Adrenal gland (tissue), 12 donors: ENCODE data around the gene C5orf47. TPM values are rescaled to one million over a fixed set of nuclear protein-coding genes. Genes with fewer than 3 reads are reported as not detected.
A peak's percentile ranks its signal among the peaks of the same experiment; 100 is the strongest.
"Not testable (repeated sequence)": the region's sequence is repeated elsewhere in the genome, so short reads cannot be mapped to it uniquely, and the experiment has no call there.

Source experiments
- DNase-seq, 7 donors: peaks; one replicate each; pipeline ENCODE4 v3.0.0-alpha.2; 2019 to 2020
- H3K27ac ChIP-seq, 5 donors: fragments of 200-600 bp; sonication (generic) in 4 of 5; 1 replicate in 3 of 5; 2 replicates in 2 of 5; pipeline versions ENCODE4 v1.5.1 to v1.8.0; 2016 to 2020; ENCODE audit warnings: mild to moderate bottlenecking in 1 of 5
- H3K27me3 ChIP-seq: fragments of 200-600 bp; 2 replicates; pipeline ENCODE4 v1.8.0; 2021
- H3K36me3 ChIP-seq, 2 donors: fragments of 200-600 bp; replicated peaks in 1 of 2; 1 replicate in 1 of 2; 2 replicates in 1 of 2; pipeline versions ENCODE4 v1.5.1 to v1.8.0; 2018 to 2022
- H3K4me1 ChIP-seq, 2 donors: fragments of 200-600 bp; replicated peaks in 1 of 2; 1 replicate in 1 of 2; 2 replicates in 1 of 2; pipeline versions ENCODE4 v1.5.1 to v1.8.0; 2018 to 2021
- H3K4me3 ChIP-seq, 4 donors: fragments of 200-600 bp; sonication (generic) in 3 of 4; one replicate each; pipeline ENCODE4 v1.5.1; 2016 to 2018
- H3K9me3 ChIP-seq, 3 donors: fragments of 200-600 bp; sonication (generic) in 1 of 3; replicated peaks in 1 of 3; 1 replicate in 2 of 3; 2 replicates in 1 of 3; pipeline versions ENCODE4 v1.5.1 to v1.8.0; 2016 to 2021
- POLR2A ChIP-seq, 2 donors: fragments of 450-650 bp; IDR thresholded peaks; one replicate each; pipeline ENCODE4 v1.6.1; 2017; ENCODE audit warnings: antibody characterized with exemption in 2 of 2, mild to moderate bottlenecking in 2 of 2, moderate library complexity in 1 of 2
- WGBS, 4 donors: extraction: QIAGEN DNeasy Blood & Tissue Kit in 2 of 4; methylation state at CpG; one replicate each; pipeline versions ENCODE4 v1.1.5 to v1.1.7; 2013 to 2017; 5-methylcytosine and 5-hydroxymethylcytosine counted together
- intact Hi-C, 2 donors: fragments of 100-400 bp; cut with DNase I; formaldehyde crosslinking; loops; one replicate each; pipeline versions ENCODE4 v1.14.1 to v1.15.0; 2022 to 2023
- polyA plus RNA-seq, 3 donors: library from polyadenylated mRNA; stranded (reverse); fragments of 200-250 nt in 2 of 3; fragments of 350-450 nt in 1 of 3; fragmentation: Illumina TruSeq in 1 of 3; extraction: RNeasy Lipid Tissue Mini Kit (QIAGEN cat#74804) in 1 of 3; gene quantifications; one replicate each; pipeline ENCODE4 v1.2.3, GENCODE V29; 2013 to 2014
- total RNA-seq, 9 donors: library from RNA; depleted of rRNA in 4 of 9; stranded (reverse); fragments of >200 nt in 4 of 9; fragments of 120-200 nt in 1 of 9; fragmentation: NEBNext Ultra II Directional in 1 of 9; extraction: Animal tissue kit (Norgen Biotek cat#: 25700) in 1 of 9; gene quantifications; one replicate each; pipeline versions ENCODE4 v1.1.0 to v1.2.4, GENCODE V29; 2013 to 2023
- TF ChIP-seq, protein P1 (sequence below), 6 experiments: fragments of 450-650 bp in 4 of 6; fragments of 200-600 bp in 2 of 6; sonication (generic) in 1 of 6; IDR thresholded peaks; 1 replicate in 5 of 6; 2 replicates in 1 of 6; pipeline versions ENCODE4 v1.5.1 to v1.8.0; 2016 to 2021; ENCODE audit warnings: antibody characterized with exemption in 6 of 6, mild to moderate bottlenecking in 2 of 6, moderate library complexity in 1 of 6
- donor health status: healthy with polysubstance abuse.
- donor health status: Bipolar disorder and iron deficiency.
- donor health status: DM: yes; HTN: yes; CAD: no.
- donor health status: DM: no; HTN: no; CAD: no.
- donor health status: DM: no; HTN: no; CAD: no.
- donor health status: DM: yes; HTN: yes; CAD: no.

Gene C5orf47
- total and polyA plus RNA-seq, 12 donors: 0.08 to 0.25 (median 0.16) TPM; not detected in 5

DNA sequence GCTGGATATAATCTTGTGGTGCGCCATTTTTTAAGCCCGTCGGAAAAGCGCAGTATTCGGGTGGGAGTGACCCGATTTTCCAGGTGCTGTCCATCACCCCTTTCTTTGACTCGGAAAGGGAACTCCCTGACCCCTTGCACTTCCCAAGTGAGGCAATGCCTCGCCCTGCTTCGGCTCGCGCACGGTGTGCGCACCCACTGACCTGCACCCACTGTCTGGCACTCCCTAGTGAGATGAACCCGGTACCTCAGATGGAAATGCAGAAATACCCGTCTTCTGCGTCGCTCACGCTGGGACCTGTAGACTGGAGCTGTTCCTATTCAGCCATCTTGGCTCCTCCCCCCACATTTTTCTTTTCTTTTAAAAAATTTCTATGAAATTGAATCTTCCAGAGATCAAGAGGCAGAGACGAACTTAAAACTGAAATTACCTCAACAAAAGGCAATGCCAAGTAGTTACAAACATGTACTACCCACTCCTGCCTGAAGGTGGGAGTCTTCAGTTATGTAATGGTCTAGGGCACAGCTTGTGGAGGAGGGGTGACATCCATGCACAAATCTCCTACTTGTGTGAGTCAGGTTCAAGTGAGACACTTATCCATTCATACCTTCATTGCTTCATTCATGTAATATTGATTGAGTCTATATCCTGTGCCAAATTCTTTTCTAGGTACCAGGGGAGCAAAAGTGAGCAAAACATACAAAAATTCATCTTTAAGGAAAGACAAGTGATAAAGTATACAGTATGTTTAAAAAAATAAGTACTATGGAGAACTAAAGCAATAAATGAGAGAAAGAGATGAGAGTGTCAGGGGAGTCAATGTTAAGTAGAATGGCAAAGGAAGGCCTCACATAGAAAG, 31.3 kb downstream of the C5orf47 start:
- 68 to 87% (median 82%) methylated on average over 11 to 14 of the region's 19 CpGs for WGBS, 4 donors
- intact Hi-C loops, H3K27ac ChIP-seq, H3K36me3 ChIP-seq, H3K9me3 ChIP-seq, H3K4me1 ChIP-seq, H3K27me3 ChIP-seq, H3K4me3 ChIP-seq: not testable (repeated sequence)
- TF ChIP-seq, protein P1, sequence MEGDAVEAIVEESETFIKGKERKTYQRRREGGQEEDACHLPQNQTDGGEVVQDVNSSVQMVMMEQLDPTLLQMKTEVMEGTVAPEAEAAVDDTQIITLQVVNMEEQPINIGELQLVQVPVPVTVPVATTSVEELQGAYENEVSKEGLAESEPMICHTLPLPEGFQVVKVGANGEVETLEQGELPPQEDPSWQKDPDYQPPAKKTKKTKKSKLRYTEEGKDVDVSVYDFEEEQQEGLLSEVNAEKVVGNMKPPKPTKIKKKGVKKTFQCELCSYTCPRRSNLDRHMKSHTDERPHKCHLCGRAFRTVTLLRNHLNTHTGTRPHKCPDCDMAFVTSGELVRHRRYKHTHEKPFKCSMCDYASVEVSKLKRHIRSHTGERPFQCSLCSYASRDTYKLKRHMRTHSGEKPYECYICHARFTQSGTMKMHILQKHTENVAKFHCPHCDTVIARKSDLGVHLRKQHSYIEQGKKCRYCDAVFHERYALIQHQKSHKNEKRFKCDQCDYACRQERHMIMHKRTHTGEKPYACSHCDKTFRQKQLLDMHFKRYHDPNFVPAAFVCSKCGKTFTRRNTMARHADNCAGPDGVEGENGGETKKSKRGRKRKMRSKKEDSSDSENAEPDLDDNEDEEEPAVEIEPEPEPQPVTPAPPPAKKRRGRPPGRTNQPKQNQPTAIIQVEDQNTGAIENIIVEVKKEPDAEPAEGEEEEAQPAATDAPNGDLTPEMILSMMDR (IDR thresholded peaks at IDR 0.05): peak in 4 of 6 experiments; percentile 6 to 48 (median 39)
- peak in 3 of 7 donors; percentile 11 to 36 (median 35) for DNase-seq

DNA sequence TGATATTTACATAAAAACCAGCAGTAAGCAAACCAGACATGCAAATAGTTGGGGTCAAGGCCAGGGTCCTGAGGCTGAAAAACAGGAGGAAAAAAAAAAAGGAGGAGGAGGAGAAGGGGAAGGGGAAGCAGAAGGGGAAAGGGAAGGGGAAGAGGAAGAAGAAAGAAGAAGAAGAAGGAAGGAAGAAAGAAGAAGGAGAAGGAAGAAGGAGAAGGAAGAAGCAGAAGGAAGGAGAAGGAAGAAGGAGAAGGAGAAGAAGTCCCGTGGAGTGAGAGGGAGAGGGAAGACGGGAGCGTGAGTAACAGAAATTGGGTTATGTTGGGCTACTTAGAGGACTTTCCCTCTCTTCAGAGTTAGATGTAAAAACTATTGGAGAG, 31.9 kb downstream of the C5orf47 start:
- Histone ChIP-seq H3K27ac (no peak overlapping the region), H3K9me3 (no peaks in the 10 kb centered on the region), H3K4me1 (no peaks in the 10 kb centered on the region), H3K4me3 (no peak overlapping the region), H3K36me3 (no peaks in the 10 kb centered on the region), H3K27me3 (peaks cover 8% of the 10 kb centered on the region)
- intact Hi-C loops: no loop called here
- TF ChIP-seq, protein P1 (IDR thresholded peaks at IDR 0.05): no peak
- no peak for TF ChIP-seq POLR2A (IDR thresholded peaks at IDR 0.05)
- DNase-seq: no peak
- WGBS, 4 donors: 77 to 92% (median 84%) methylated on average over 3 of the region's 3 CpGs

DNA sequence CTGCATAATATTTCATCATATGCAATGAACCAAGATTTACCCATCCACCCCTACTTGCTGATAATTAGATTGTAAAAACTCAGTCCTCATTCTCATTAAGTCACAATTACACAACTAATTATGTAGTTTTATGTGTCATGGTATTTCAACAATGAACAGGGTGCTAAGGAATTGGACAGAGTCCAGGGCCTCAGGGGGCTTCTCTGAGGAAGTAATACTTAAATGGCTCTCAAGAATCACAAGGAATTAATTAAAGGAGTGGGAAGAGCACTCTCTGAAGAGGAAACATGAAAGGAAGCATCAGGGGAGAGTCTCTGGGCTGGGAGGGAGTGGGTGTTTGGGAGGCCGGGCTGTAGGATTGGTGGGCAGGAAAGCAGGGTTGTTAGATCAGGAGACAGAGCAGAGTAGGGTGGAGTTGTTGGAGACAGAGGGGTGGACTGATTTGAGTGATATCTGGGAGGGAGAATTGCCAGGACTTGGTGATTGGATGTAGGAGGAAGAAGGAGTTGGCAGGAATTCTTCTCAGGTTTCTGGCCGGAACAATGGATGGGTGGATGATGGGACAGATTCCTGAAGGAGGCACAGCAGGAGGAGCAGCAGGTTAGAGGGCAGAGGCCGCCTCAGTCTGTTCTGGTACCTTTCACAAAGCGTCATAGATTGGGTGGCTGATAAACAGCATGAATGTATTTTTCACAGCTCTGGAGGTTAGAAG, 33.6 kb downstream of the C5orf47 start:
- no peak for TF ChIP-seq POLR2A (IDR thresholded peaks at IDR 0.05)
- TF ChIP-seq, protein P1 (IDR thresholded peaks at IDR 0.05): no peak
- intact Hi-C loops: no loop called here
- Histone ChIP-seq H3K9me3 (no peaks in the 10 kb centered on the region), H3K4me3 (no peak overlapping the region), H3K36me3 (no peaks in the 10 kb centered on the region), H3K4me1 (no peaks in the 10 kb centered on the region), H3K27ac (no peak overlapping the region), H3K27me3 (peaks cover 8% of the 10 kb centered on the region)
- 62 to 71% (median 68%) methylated on average over 4 of the region's 4 CpGs for WGBS, 4 donors
- DNase-seq: no peak

DNA sequence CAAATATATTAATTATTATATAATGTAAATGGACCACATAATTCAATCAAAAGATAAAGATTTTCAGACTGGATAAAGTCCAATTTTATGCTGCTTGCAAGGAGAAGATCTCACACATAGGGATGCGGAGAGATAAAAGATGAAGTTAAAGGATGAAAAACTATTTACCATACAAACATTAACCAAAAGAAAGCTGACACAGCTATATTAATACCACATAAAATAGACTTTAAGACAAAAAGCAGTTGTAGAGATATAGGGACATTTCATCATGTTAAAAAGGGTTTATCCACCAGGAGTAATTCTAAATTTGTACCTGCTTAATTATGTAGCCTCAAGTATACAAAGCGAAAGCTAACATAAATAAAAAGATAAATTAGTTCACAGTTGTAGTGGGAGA, 41.3 kb downstream of the C5orf47 start:
- TF ChIP-seq, protein P1 (IDR thresholded peaks at IDR 0.05): no peak
- H3K4me3 ChIP-seq: no peak overlapping the region
- 81 to 91% (median 90%) methylated on average over 2 of the region's 2 CpGs for WGBS, 4 donors
- H3K27me3 ChIP-seq: no peaks in the 10 kb centered on the region
- H3K36me3 ChIP-seq: no peaks in the 10 kb centered on the region
- H3K9me3 ChIP-seq: no peaks in the 10 kb centered on the region
- no peak overlapping the region for H3K27ac ChIP-seq
- DNase-seq: no peak
- no peaks in the 10 kb centered on the region for H3K4me1 ChIP-seq
- intact Hi-C loops: no loop called here
